B cell (primary cell): ENCODE results near the gene CBX2. TPM values are rescaled to one million over a fixed set of nuclear protein-coding genes. Genes with fewer than 3 reads are reported as not detected.

ENCODE experiments used
- ATAC-seq: fragments of 200-7000 bp; cut with Tn5 transposase; one replicate; pipeline ENCODE4 v1.10.0; 2021; ENCODE audit warnings: low read depth, mild to moderate bottlenecking, moderate number of reproducible peaks, moderate library complexity
- CTCF ChIA-PET: fragments of 350-600 bp; sonication (Branson Sonifier 250); formaldehyde crosslinking; loops from one replicate; lab custom pipeline; 2021; ENCODE audit warnings: antibody characterized with exemption, inconsistent platforms; lab: Charles Lee
- POLR2A ChIA-PET: fragments of 350-600 bp; sonication (Branson Sonifier 250); formaldehyde crosslinking; loops from one replicate; lab custom pipeline; 2021; ENCODE audit warnings: antibody characterized with exemption; lab: Charles Lee
- DNase-seq: peaks from one replicate; pipeline ENCODE4 v3.0.0; 2013
- H2AFZ ChIP-seq: 2 replicates; pipeline ENCODE4 v1.6.1; 2012; ENCODE audit warnings: mild to moderate bottlenecking, low read depth, low read length; ENCODE audit not compliant: insufficient read depth, poor library complexity, severe bottlenecking
- H3K27ac ChIP-seq, 2 donors: 1 replicate in 1 of 2; 2 replicates in 1 of 2; pipeline ENCODE4 v1.5.1; 2012 to 2013; ENCODE audit warnings: low read length in 2 of 2, mild to moderate bottlenecking in 2 of 2, moderate library complexity in 1 of 2
- H3K27me3 ChIP-seq, 4 experiments: fragments of 200-600 bp in 1 of 4; sonication (generic) in 1 of 4; replicated peaks in 1 of 4; 1 replicate in 2 of 4; 2 replicates in 2 of 4; pipeline versions ENCODE4 v1.6.1 to v1.7.0; 2013 to 2016; ENCODE audit warnings: low read length in 3 of 4, mild to moderate bottlenecking in 2 of 4, mixed read lengths in 1 of 4, moderate library complexity in 1 of 4; ENCODE audit not compliant: insufficient read depth in 4 of 4, control insufficient read depth in 3 of 4; ENCODE audit errors: control extremely low read depth in 1 of 4
- H3K36me3 ChIP-seq, 2 experiments: replicated peaks in 1 of 2; 1 replicate in 1 of 2; 2 replicates in 1 of 2; pipeline versions ENCODE4 v1.6.1 to v1.7.1; 2013; ENCODE audit warnings: low read length in 1 of 2; ENCODE audit not compliant: insufficient read depth in 2 of 2, control insufficient read depth in 1 of 2; ENCODE audit errors: control extremely low read depth in 1 of 2, extremely low read depth in 1 of 2
- H3K4me1 ChIP-seq, 2 donors: fragments of 200-600 bp in 1 of 2; sonication (generic) in 1 of 2; 1 replicate in 1 of 2; 2 replicates in 1 of 2; pipeline versions ENCODE4 v1.5.1 to v1.6.1; 2013 to 2017; ENCODE audit warnings: low read length in 2 of 2; ENCODE audit not compliant: control insufficient read depth in 2 of 2, insufficient read depth in 2 of 2
- H3K4me2 ChIP-seq: replicated peaks from 2 replicates; pipeline ENCODE3; 2012; ENCODE audit warnings: mild to moderate bottlenecking, low read depth, low read length; ENCODE audit not compliant: poor library complexity, severe bottlenecking
- H3K4me3 ChIP-seq, 5 experiments: fragments of 200-600 bp in 1 of 5; sonication (generic) in 1 of 5; 1 replicate in 3 of 5; 2 replicates in 2 of 5; pipeline versions ENCODE4 v1.5.1 to v1.7.0; 2011 to 2016; ENCODE audit warnings: low read length in 4 of 5, mild to moderate bottlenecking in 4 of 5, low read depth in 2 of 5, control low read depth in 1 of 5, moderate library complexity in 1 of 5; ENCODE audit not compliant: insufficient read depth in 1 of 5; ENCODE audit errors: control extremely low read depth in 1 of 5, extremely low read depth in 1 of 5
- H3K79me2 ChIP-seq: fragments of 200-600 bp; sonication (generic); one replicate; pipeline ENCODE4 v1.6.0; 2016; ENCODE audit warnings: low read length; ENCODE audit not compliant: control insufficient read depth, insufficient read depth
- H3K9ac ChIP-seq: fragments of 200-600 bp; sonication (generic); 2 replicates; pipeline ENCODE4 v1.6.1; 2017; ENCODE audit warnings: mild to moderate bottlenecking, low read length, moderate library complexity
- H3K9me3 ChIP-seq, 3 donors: one replicate each; pipeline versions ENCODE4 v1.6.1 to v1.7.1; 2013; ENCODE audit warnings: low read length in 2 of 3; ENCODE audit not compliant: control insufficient read depth in 2 of 3, insufficient read depth in 1 of 3; ENCODE audit errors: control extremely low read depth in 1 of 3
- H4K20me1 ChIP-seq: 2 replicates; pipeline ENCODE4 v1.6.0; 2012; ENCODE audit warnings: mild to moderate bottlenecking, low read length; ENCODE audit not compliant: insufficient read depth, control insufficient read depth, poor library complexity, severe bottlenecking
- H3K27ac Mint-ChIP-seq: one replicate; pipeline ENCODE4 v1.8.0; 2021; ENCODE audit warnings: mixed read lengths
- H3K27me3 Mint-ChIP-seq: one replicate; pipeline ENCODE4 v1.8.0; 2021; ENCODE audit warnings: mixed read lengths
- H3K4me1 Mint-ChIP-seq: one replicate; pipeline ENCODE4 v1.8.0; 2021; ENCODE audit warnings: mixed read lengths
- H3K4me3 Mint-ChIP-seq: one replicate; pipeline ENCODE4 v1.8.0; 2021; ENCODE audit warnings: mixed read lengths
- H3K9me3 Mint-ChIP-seq: one replicate; pipeline ENCODE4 v1.8.0; 2022; ENCODE audit warnings: mixed read lengths; ENCODE audit not compliant: insufficient read depth
- EZH2 ChIP-seq: IDR thresholded peaks from 2 replicates; pipeline ENCODE4 v1.6.1; 2012; ENCODE audit warnings: borderline replicate concordance, low read depth, mild to moderate bottlenecking, moderate library complexity, low read length; ENCODE audit not compliant: insufficient read depth, poor library complexity, severe bottlenecking
- WGBS: methylation state at CpG from one replicate; pipeline ENCODE4 v1.1.5; 2013; ENCODE audit warnings: missing lambda C conversion rate; ENCODE audit not compliant: insufficient coverage; 5-methylcytosine and 5-hydroxymethylcytosine counted together
- intact Hi-C: fragments of 100-400 bp; cut with micrococcal nuclease; formaldehyde crosslinking; loops from one replicate; pipeline ENCODE4 v1.10.0; 2022
- polyA plus RNA-seq: library from polyadenylated mRNA; depleted of rRNA; stranded (reverse); fragments of >200 nt; gene quantifications from 2 replicates; pipeline ENCODE4 v1.2.3, GENCODE V29; 2012
- total RNA-seq, 2 donors: library from RNA; stranded (reverse); fragments of 120-200 nt in 1 of 2; gene quantifications; 1 replicate in 1 of 2; 2 replicates in 1 of 2; pipeline versions ENCODE4 v1.2.3 to v1.2.4, GENCODE V29; 2013 to 2022
- TF ChIP-seq, protein P1 (sequence below): fragments of 200-600 bp; IDR thresholded peaks from one replicate; pipeline ENCODE4 v1.8.0; 2022; ENCODE audit warnings: antibody characterized with exemption, mild to moderate bottlenecking

The CBX2 gene
- total and polyA plus RNA-seq, 2 donors (not counting 1 experiment from before 2014, with no cell fraction given) = 0.10 to 0.47 TPM

DNA sequence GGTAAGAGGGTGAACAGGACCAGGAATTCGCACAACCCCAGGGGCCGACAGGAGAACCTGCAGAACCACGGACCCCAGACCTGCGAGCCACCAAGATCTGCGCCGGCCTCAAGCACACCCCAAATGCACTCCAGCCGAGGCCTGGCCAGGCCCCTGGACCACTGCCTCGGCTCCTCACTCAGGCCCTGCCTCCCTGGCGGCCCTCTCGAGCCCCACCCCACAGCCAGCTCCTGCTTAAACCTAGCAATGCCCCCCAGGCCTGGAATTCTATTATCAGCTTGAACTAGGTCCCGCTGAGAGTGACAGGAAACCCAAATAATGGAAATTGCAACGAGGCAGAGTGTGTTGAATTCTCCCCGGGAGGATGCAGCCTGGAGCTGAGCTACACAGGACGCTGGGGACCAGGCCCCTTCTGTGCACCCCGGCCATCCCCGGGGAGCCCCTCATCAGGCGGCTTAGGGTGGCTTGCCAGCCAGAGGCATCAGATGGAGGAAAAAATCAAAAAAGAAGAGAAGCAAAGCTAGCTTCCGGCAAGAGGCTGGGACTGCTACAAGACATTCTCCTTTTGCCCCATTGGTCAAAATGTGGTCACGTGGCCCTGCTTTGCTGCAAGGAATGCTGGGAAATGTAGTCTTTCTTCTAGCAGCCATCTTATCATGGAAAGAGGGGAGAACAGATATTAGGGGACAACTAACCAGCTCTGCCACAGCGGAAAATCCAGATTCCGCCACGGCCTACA lies 49.6 kb upstream of the CBX2 start:
- 60% methylated on average over 20 of the region's 22 CpGs for WGBS
- H3K9me3 ChIP-seq = peaks cover 0 to 3% (median 0%) of the 10 kb centered on the region in 3 donors
- peak overlapping the region in 4 of 5 experiments; percentile 35 to 58 (median 44) for H3K4me3 ChIP-seq
- no peaks in the 10 kb centered on the region for H4K20me1 ChIP-seq
- intact Hi-C loops = loop anchor here (1.0 kb wide), 1 partner anchor 269 kb away; no protein-coding TSS in a partner anchor
- peak overlapping the region in 1 of 2 donors; percentile 41 for H3K27ac ChIP-seq
- ChIA-PET CTCF (interaction anchor here (0.6 to 1.4 kb wide), 4 partner anchors 13 to 24 kb away, joined by 4 read pairs; no protein-coding TSS in a partner anchor), POLR2A (interaction anchor here (0.6 kb wide), 1 partner anchor 32 kb away, joined by 3 read pairs; no protein-coding TSS in a partner anchor)
- no peaks in the 10 kb centered on the region for H3K27me3 Mint-ChIP-seq
- peaks cover 46% of the 10 kb centered on the region for H3K4me1 Mint-ChIP-seq
- H3K9me3 Mint-ChIP-seq = no peaks in the 10 kb centered on the region
- H3K27ac Mint-ChIP-seq = peak overlapping the region; percentile 53
- peak overlapping the region; percentile 65 for H3K4me2 ChIP-seq
- DNase-seq = peak; percentile 91
- no peaks in the 10 kb centered on the region for H3K79me2 ChIP-seq
- H3K36me3 ChIP-seq = no peaks in the 10 kb centered on the region
- H3K9ac ChIP-seq = peak overlapping the region; percentile 57
- peaks cover 16 to 25% of the 10 kb centered on the region in 2 donors for H3K4me1 ChIP-seq
- peak overlapping the region; percentile 83 for H3K4me3 Mint-ChIP-seq
- peak overlapping the region; percentile 93 for H2AFZ ChIP-seq
- no peaks in the 10 kb centered on the region for H3K27me3 ChIP-seq
- TF ChIP-seq, protein P1, sequence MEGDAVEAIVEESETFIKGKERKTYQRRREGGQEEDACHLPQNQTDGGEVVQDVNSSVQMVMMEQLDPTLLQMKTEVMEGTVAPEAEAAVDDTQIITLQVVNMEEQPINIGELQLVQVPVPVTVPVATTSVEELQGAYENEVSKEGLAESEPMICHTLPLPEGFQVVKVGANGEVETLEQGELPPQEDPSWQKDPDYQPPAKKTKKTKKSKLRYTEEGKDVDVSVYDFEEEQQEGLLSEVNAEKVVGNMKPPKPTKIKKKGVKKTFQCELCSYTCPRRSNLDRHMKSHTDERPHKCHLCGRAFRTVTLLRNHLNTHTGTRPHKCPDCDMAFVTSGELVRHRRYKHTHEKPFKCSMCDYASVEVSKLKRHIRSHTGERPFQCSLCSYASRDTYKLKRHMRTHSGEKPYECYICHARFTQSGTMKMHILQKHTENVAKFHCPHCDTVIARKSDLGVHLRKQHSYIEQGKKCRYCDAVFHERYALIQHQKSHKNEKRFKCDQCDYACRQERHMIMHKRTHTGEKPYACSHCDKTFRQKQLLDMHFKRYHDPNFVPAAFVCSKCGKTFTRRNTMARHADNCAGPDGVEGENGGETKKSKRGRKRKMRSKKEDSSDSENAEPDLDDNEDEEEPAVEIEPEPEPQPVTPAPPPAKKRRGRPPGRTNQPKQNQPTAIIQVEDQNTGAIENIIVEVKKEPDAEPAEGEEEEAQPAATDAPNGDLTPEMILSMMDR = no peak
- no peak for TF ChIP-seq EZH2
- ATAC-seq = peak; percentile 53
